Hippocampal formation (tissue), 2 donors: ENCODE results near the gene GRIA1.
"Not testable (repeated sequence)": the region's sequence is repeated elsewhere in the genome, so short reads cannot be mapped to it uniquely, and the experiment has no call there.

Experiments used
- DNase-seq, 2 donors: peaks; one replicate each; lab custom pipeline; 2025; lab: John Stamatoyannopoulos, UW

GRIA1 gene

DNA sequence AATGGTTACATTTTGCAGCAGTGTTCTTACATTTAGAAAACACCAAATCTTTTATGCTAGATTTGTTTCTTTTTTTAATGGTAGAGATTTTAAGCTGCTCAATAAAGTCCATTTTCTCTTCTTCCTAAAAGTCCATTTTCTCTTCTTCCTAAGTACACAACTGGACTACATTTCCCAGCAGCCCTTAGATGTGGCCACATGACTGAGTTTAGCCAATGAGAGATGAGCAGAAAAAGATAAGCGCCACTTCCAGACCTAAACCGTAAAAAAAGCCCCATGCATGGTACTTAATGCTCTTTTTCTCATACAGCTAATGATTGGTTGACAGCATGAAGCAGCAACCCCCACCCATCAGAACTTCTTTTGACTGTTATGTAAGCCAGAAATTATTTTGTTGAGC, 341.5 kb downstream of the GRIA1 start:
- no peak for DNase-seq

GRCh38 chr5:153835891-153836515, 345.5 kb downstream of the GRIA1 start:
- DNase-seq: no peak

DNA sequence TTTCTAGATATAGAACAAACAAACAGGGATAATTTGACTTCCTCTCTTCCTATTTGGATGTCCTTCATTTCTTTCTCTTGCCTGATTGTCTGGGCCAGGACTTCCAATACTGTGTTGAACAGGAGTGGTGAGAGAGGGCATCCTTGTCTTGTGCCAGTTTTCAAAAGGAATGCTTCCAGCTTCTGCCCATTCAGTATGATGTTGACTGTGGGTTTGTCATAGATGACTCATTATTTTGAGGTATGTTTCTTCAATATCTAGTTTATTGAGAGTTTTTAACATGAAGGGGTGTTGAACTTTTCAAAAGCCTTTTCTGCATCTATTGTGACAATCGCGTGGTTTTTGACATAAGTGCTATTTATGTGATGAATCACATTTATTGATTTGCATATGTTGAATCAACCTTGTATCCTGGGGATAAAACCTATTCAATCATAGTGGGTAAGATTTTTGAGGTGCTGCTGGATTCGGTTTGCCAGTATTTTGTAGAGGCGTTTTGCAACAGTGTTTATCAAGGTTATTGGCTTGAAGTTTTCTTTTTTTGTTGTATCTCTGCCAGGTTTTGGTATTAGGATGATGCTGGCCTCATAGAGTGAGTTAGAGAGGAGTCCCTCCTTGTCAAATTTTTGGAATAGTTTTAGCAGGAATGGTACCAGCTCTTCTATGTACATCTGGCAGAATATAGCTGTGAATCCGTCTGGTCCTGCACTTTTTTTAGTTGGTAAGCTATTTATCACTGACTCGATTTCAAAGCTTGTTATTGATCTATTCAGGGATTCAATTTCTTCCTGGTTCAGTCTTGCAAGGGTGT, 359.0 kb downstream of the GRIA1 start:
- not testable (repeated sequence) for DNase-seq

- DNase-seq: no peak
Measured at GRCh38 chr5:153860195-153860886, 369.9 kb downstream of the GRIA1 start.

DNA sequence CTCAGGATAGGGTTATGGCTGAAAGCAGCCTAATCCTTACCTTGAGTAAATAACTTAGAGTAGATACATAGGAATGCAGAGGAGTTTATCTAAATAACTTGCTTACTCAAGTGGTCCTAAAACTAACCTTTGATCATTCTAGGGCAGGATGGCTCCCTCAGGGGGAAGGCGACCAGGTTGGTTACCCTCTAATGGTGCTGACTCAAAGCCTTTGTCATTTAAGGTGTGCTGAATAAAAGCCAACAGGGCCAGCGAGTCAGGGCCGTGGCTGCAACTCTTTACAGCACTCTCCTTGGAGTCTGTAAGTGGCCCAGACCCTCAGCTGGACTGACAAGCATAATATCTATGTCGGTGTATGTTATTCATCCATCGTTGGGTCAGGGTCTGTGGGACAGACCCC, 372.4 kb downstream of the GRIA1 start:
- DNase-seq: not testable (repeated sequence)
